Measurements from ENCODE around the gene FCER2. TPM values are rescaled to one million over a fixed set of nuclear protein-coding genes. Genes with fewer than 3 reads are reported as not detected.

The FCER2 gene
- total RNA-seq, 1 donor from 2014 or later: not detected

DNA sequence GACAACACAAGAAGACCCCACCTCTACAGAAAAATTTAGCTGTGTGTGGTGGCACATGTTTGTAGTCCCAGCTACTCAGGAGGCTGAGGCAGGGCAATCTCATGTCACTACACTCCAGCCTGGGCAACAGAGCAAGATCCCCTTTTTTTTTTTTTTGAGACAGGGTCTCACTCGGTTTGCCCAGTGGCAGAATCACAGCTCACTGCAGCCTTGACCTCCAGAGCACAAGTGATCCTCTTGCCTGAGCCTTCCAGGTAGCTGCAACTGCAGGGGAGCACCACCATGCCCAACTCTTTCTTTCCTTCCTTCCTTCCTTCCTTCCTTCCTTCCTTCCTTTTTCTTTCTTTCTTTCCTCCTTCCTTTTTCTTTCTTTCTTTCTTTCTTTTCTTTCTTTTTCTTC lies 34.2 kb upstream of the FCER2 start:
- H3K27ac Mint-ChIP-seq: no peak overlapping the region
- H3K9me3 Mint-ChIP-seq: no peaks in the 10 kb centered on the region
- no peak overlapping the region for H3K4me3 Mint-ChIP-seq
- H3K27me3 Mint-ChIP-seq (ENCODE audit: low read depth): peaks cover 85% of the 10 kb centered on the region
- DNase-seq (ENCODE audit: low spot score in 2 of 2, unreplicated experiment in 2 of 2): no peak
- H3K4me1 Mint-ChIP-seq: no peaks in the 10 kb centered on the region
- TF ChIP-seq, protein P1, sequence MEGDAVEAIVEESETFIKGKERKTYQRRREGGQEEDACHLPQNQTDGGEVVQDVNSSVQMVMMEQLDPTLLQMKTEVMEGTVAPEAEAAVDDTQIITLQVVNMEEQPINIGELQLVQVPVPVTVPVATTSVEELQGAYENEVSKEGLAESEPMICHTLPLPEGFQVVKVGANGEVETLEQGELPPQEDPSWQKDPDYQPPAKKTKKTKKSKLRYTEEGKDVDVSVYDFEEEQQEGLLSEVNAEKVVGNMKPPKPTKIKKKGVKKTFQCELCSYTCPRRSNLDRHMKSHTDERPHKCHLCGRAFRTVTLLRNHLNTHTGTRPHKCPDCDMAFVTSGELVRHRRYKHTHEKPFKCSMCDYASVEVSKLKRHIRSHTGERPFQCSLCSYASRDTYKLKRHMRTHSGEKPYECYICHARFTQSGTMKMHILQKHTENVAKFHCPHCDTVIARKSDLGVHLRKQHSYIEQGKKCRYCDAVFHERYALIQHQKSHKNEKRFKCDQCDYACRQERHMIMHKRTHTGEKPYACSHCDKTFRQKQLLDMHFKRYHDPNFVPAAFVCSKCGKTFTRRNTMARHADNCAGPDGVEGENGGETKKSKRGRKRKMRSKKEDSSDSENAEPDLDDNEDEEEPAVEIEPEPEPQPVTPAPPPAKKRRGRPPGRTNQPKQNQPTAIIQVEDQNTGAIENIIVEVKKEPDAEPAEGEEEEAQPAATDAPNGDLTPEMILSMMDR (IDR thresholded peaks at IDR 0.05; ENCODE audit: unreplicated experiment): no peak
- H3K36me3 Mint-ChIP-seq: no peaks in the 10 kb centered on the region

DNA sequence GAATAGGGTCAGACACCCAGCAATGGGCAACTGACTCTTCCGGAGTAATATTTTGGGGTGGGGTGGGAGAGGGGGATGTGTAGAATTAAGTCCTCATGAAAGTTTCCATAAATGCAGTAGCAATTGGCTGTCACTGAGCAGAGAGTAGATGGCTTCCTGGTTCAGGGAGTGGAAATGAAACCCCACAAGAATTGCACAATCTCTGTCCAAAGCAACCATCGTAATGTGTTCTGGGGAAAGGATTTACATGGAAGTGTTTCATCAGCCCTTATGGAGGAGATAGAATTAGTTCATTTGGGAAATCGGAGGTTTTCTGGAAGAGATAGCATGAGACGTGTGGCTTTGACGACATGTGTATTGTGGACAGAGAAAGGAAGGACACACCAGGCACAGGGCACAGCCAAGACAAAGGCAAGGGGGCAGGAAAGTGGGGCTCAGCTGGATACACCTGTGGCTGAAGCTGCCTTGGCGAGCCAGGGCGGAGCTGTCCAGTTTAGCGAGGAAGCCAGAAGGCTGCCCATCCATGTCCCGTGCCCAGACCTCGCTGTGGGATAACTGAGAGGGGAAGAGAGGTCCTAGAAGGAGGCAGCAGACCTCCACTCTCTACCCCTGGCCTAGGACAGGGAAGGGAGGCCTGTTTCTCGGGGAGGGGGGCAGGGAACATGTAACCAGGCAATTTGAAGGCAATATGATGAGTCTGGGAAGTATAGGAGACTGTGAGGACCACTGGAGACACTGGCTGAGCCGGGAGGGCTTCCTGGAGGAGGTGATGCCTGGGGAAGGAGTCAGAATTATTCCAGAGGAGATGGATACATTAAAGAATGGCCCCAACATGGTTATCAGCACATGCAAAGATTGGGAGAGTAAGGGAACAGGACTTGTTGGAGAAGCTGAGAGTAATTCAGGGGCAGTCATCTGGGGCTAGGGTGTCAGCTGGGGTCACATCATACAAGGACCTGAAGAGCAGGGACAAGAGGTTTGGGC lies 32.6 kb upstream of the FCER2 start:
- no peak for DNase-seq (ENCODE audit: low spot score in 2 of 2, unreplicated experiment in 2 of 2)
- H3K27ac Mint-ChIP-seq: no peak overlapping the region
- H3K4me3 Mint-ChIP-seq: no peak overlapping the region
- no peaks in the 10 kb centered on the region for H3K36me3 Mint-ChIP-seq
- H3K9me3 Mint-ChIP-seq: no peaks in the 10 kb centered on the region
- TF ChIP-seq, protein P1 (IDR thresholded peaks at IDR 0.05; ENCODE audit: unreplicated experiment): no peak
- no peaks in the 10 kb centered on the region for H3K4me1 Mint-ChIP-seq
- peaks cover 83% of the 10 kb centered on the region for H3K27me3 Mint-ChIP-seq (ENCODE audit: low read depth)

DNA sequence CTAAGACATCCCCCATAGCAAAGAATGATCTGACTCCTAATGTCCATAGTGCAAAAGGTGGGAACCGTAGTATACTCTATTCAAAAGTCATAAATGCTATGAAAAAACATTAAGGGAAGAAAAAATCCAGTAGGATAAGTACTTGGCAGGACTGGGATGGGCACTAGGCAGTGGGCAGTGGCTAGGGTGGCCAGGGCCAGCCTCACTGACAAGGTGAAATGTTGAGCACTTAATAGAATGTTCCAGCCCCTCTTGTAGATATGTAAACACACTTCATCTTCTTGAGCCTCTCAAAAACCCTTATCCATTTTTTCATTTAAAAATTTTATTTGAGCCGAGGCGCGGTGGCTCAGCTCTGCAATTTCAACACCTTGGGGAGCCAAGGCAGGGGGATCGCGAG lies 31.4 kb upstream of the FCER2 start:
- Mint-ChIP-seq H3K9me3 (no peaks in the 10 kb centered on the region), H3K27me3 (ENCODE audit: low read depth) (peaks cover 85% of the 10 kb centered on the region), H3K27ac (no peak overlapping the region), H3K36me3 (no peaks in the 10 kb centered on the region), H3K4me1 (no peaks in the 10 kb centered on the region), H3K4me3 (no peak overlapping the region)
- TF ChIP-seq, protein P1 (IDR thresholded peaks at IDR 0.05; ENCODE audit: unreplicated experiment): no peak
- no peak for DNase-seq (ENCODE audit: low spot score in 2 of 2, unreplicated experiment in 2 of 2)

DNA sequence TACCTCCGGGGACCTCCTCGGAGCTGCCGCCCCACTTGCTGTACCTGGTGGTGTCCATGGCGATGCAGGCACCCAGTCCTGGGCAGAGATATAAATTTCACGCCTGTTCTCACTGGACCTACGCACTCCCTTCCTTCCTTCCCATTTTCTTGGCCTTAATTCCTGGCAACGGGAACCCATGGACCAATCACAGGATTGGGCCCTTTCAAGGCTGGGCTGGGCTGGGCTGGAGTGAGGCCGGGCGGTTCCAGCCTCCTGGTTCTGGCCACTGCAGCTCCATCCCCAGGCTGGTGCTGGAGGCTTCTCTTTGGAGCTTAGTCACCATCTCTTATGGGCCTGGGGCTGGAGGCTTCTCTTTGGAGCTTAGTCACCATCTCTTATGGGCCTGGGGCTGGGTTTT lies 30.1 kb upstream of the FCER2 start, which contains the start of gene CLEC4G:
Gene CLEC4G (minus strand): TSS at position 66 of the 400 bp plus-strand sequence. CDS start 8 bp downstream, at position 58.
- H3K4me1 Mint-ChIP-seq: no peaks in the 10 kb centered on the region
- no peak within 1 kb of the TSS for H3K4me3 Mint-ChIP-seq
- H3K27me3 Mint-ChIP-seq (ENCODE audit: low read depth): peaks cover 87% of the 10 kb centered on the region

DNA sequence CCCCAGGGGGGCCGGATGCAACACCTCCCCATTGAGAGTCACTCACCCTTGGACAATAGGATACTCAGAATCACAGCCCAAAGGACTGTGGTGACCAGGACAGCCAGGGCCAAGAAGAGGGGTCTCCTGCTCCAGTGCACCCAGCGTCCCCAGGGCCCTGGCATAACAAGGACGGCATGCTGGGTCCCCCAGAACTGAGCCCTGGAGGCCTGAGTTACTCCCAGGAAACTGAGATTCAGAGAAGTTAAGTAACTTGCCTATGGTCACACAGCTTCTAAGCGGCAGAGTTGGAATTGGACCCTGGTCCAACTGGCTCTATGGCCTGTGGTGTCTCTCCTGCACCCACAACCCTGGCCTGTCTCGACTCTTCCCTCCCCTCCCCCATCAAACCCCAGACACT lies 29.7 kb upstream of the FCER2 start:
- TF ChIP-seq, protein P1 (IDR thresholded peaks at IDR 0.05; ENCODE audit: unreplicated experiment): no peak
- Mint-ChIP-seq H3K4me1 (no peaks in the 10 kb centered on the region), H3K4me3 (no peak overlapping the region), H3K27ac (no peak overlapping the region), H3K9me3 (no peaks in the 10 kb centered on the region), H3K27me3 (ENCODE audit: low read depth) (peaks cover 87% of the 10 kb centered on the region), H3K36me3 (no peaks in the 10 kb centered on the region)
- DNase-seq (ENCODE audit: low spot score in 2 of 2, unreplicated experiment in 2 of 2): no peak

More for the DNA sequence above, 30.1 kb upstream of the FCER2 start, which contains the start of gene CLEC4G:
- no peaks in the 10 kb centered on the region for H3K9me3 Mint-ChIP-seq
- TF ChIP-seq, protein P1 (IDR thresholded peaks at IDR 0.05; ENCODE audit: unreplicated experiment): no peak
- no peak for DNase-seq (ENCODE audit: low spot score in 2 of 2, unreplicated experiment in 2 of 2)
- no peaks in the 10 kb centered on the region for H3K36me3 Mint-ChIP-seq
- H3K27ac Mint-ChIP-seq: no peak within 1 kb of the TSS
